Common myeloid progenitor, CD34-positive (primary cell): ENCODE results near the gene SGCA. TPM values are rescaled to one million over a fixed set of nuclear protein-coding genes. Genes with fewer than 3 reads are reported as not detected.

Source experiments
- CTCF ChIA-PET: fragments of 350-600 bp; sonication (Branson Sonifier 250); formaldehyde crosslinking; loops from one replicate; lab custom pipeline; 2021; ENCODE audit warnings: antibody characterized with exemption; lab: Charles Lee
- POLR2A ChIA-PET: fragments of 350-600 bp; sonication (Branson Sonifier 250); formaldehyde crosslinking; loops from one replicate; lab custom pipeline; 2021; ENCODE audit warnings: antibody characterized with exemption; lab: Charles Lee
- DNase-seq, 3 donors: peaks; one replicate each; pipeline versions ENCODE4 v3.0.0 to v3.0.0-alpha.2; 2013
- H3K27ac ChIP-seq, 2 experiments: 1 replicate in 1 of 2; 2 replicates in 1 of 2; pipeline ENCODE4 v1.7.0; 2013; ENCODE audit warnings: inconsistent platforms in 2 of 2, low read length in 2 of 2, mild to moderate bottlenecking in 2 of 2, low read depth in 1 of 2, moderate library complexity in 1 of 2; ENCODE audit not compliant: severe bottlenecking in 2 of 2, insufficient read depth in 1 of 2, poor library complexity in 1 of 2
- H3K27me3 ChIP-seq, 5 experiments: replicated peaks in 2 of 5; 1 replicate in 3 of 5; 2 replicates in 2 of 5; pipeline versions ENCODE4 v1.6.1 to v1.7.0; 2013; ENCODE audit warnings: low read length in 4 of 5, mild to moderate bottlenecking in 2 of 5, moderate library complexity in 2 of 5, inconsistent platforms in 1 of 5; ENCODE audit not compliant: insufficient read depth in 5 of 5, control insufficient read depth in 4 of 5
- H3K36me3 ChIP-seq, 4 experiments: 1 replicate in 2 of 4; 2 replicates in 2 of 4; pipeline versions ENCODE4 v1.6.1 to v1.7.0; 2013; ENCODE audit warnings: low read length in 3 of 4, control low read depth in 1 of 4, mild to moderate bottlenecking in 1 of 4; ENCODE audit not compliant: control insufficient read depth in 4 of 4, insufficient read depth in 4 of 4
- H3K4me1 ChIP-seq, 4 experiments: 1 replicate in 3 of 4; 2 replicates in 1 of 4; pipeline versions ENCODE4 v1.6.1 to v1.7.1; 2013; ENCODE audit warnings: low read length in 3 of 4, mild to moderate bottlenecking in 3 of 4, control low read depth in 1 of 4, inconsistent platforms in 1 of 4, moderate library complexity in 1 of 4; ENCODE audit not compliant: control insufficient read depth in 4 of 4, insufficient read depth in 4 of 4; ENCODE audit errors: control extremely low read depth in 1 of 4
- H3K4me3 ChIP-seq, 7 experiments: 1 replicate in 4 of 7; 2 replicates in 3 of 7; pipeline versions ENCODE4 v1.5.1 to v1.7.0; 2013; ENCODE audit warnings: mild to moderate bottlenecking in 7 of 7, low read length in 6 of 7, moderate library complexity in 6 of 7, inconsistent platforms in 2 of 7, low read depth in 2 of 7, control low read depth in 1 of 7; ENCODE audit not compliant: insufficient read depth in 4 of 7, control insufficient read depth in 1 of 7; ENCODE audit errors: extremely low read depth in 1 of 7
- H3K9me3 ChIP-seq, 5 experiments: 1 replicate in 4 of 5; 2 replicates in 1 of 5; pipeline versions ENCODE4 v1.6.1 to v1.7.1; 2013; ENCODE audit warnings: low read length in 4 of 5, mild to moderate bottlenecking in 2 of 5, inconsistent platforms in 1 of 5, low read depth in 1 of 5, moderate library complexity in 1 of 5; ENCODE audit not compliant: control insufficient read depth in 4 of 5, insufficient read depth in 2 of 5; ENCODE audit errors: control extremely low read depth in 1 of 5
- WGBS: methylation state at CpG from one replicate; pipeline ENCODE4 v1.1.5; 2013; ENCODE audit not compliant: insufficient coverage; 5-methylcytosine and 5-hydroxymethylcytosine counted together
- polyA plus RNA-seq: library from polyadenylated mRNA; unstranded; fragments of 120-200 nt; gene quantifications from one replicate; pipeline ENCODE4 v1.2.1, GENCODE V29; 2013

SGCA gene
- 0.15 TPM for polyA plus RNA-seq

DNA sequence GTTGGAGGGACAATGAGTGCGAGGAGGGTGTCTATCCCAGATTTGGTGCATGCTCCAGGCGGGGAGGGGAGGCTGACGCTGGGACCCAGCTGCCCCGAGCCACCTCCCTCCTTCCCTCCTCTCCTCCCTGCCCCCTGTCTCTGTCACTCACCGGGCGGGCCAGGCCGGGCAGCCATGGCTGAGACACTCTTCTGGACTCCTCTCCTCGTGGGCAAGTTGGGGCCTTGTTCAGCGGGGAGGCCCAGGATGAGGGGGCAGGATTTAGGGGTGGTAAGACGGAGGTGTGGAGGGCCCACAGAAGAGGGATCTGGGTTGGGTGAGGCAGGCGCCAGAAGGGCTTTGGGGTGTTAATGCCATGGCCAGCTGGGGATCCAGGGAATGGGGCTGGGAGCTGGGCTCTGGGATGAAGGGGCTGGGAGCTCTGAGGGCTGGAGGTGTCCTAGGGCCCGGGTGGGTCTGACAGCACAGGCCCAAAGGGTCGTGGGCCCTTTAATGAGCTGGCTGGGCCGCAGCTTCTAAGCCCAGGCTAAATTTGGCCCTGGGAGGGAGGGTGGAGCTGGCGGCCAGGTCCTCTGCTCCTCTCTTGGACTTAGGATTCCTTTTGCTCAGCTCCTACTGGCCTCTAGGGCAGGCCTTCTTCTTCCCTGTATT is at the start of gene SGCA:
TSS of gene SGCA (plus strand) at position 139 of the 651 bp plus-strand sequence. CDS start at position 175, 36 bp downstream.
- WGBS, result 84% methylated on average over 7 of the region's 15 CpGs
- Histone ChIP-seq H3K27ac (no peak within 1 kb of the TSS), H3K4me1 (peaks cover 6 to 33% (median 25%) of the 10 kb centered on the region in 4 experiments), H3K9me3 (no peaks in the 10 kb centered on the region), H3K4me3 (no peak within 1 kb of the TSS), H3K36me3 (no peaks in the 10 kb centered on the region), H3K27me3 (no peaks in the 10 kb centered on the region)
- CTCF ChIA-PET, result interaction anchor here (1.1 to 3.0 kb wide), 8 partner anchors 9 to 72 kb away, joined by 3 to 11 read pairs (median 6); no protein-coding TSS in a partner anchor
- no peak for DNase-seq
- POLR2A ChIA-PET, result no interaction called here

DNA sequence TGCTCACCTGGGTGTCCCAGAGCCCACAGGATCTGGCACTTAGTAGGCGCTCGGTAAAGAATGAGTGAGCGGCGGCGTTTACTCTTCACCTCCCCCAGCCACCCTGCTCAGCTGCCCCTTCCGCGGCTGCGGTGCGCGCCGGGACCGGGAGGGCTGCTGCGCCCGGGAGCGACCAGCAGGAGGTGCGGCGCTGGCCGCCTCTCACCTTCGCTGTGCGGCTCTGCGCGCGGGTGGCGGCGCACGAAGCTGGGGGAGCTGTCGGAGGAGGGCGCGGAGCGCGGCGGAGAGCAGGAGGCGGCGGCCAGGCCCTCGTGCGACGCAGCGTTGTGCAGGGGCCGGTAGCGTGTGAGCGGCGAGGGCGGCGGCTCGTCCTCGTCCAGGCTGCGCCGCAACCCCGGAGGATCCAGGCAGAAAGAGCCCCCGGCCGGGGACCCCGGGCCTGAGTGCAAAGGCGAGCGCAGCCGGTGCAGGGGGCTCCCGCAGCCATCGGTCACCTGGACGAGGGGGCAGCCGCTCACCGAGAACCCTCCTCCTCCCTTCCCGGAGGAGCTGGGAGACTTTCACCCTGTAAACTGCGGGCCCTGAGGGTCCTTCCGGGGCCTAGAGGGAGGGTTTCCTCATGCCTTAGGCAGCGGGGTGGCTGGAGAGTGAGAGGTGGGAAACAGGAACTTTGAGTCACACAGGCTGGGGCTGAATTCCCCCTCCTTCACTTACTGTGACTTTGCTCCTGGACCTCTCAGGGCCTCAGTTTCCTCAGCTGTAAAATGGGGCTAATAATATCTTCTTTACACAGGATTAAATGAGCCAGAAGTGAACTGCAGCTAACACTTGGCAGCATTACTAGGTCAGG is 48.4 kb upstream of the SGCA start:
- CTCF ChIA-PET, result interaction anchor here (0.7 to 14.4 kb wide), 18 partner anchors 9 to 183 kb away, joined by 3 to 134 read pairs (median 6); partner anchors contain the start of genes PDK2 and SGCA
- Histone ChIP-seq H3K4me1 (peaks cover 0 to 23% (median 17%) of the 10 kb centered on the region in 4 experiments), H3K4me3 (peak overlapping the region in 5 of 7 experiments; percentile 30 to 70 (median 57)), H3K27me3 (peaks cover 0 to 3% (median 0%) of the 10 kb centered on the region in 5 experiments), H3K27ac (no peak overlapping the region), H3K36me3 (no peaks in the 10 kb centered on the region), H3K9me3 (no peaks in the 10 kb centered on the region)
- under 1% methylated on average over 61 of the region's 64 CpGs for WGBS
- peak; percentile 77 to 84 (median 81) for DNase-seq
- POLR2A ChIA-PET, result interaction anchor here (0.7 to 1.4 kb wide), 2 partner anchors 8 to 12 kb away, joined by 3 read pairs; partner anchors contain the start of gene SAMD14

DNA sequence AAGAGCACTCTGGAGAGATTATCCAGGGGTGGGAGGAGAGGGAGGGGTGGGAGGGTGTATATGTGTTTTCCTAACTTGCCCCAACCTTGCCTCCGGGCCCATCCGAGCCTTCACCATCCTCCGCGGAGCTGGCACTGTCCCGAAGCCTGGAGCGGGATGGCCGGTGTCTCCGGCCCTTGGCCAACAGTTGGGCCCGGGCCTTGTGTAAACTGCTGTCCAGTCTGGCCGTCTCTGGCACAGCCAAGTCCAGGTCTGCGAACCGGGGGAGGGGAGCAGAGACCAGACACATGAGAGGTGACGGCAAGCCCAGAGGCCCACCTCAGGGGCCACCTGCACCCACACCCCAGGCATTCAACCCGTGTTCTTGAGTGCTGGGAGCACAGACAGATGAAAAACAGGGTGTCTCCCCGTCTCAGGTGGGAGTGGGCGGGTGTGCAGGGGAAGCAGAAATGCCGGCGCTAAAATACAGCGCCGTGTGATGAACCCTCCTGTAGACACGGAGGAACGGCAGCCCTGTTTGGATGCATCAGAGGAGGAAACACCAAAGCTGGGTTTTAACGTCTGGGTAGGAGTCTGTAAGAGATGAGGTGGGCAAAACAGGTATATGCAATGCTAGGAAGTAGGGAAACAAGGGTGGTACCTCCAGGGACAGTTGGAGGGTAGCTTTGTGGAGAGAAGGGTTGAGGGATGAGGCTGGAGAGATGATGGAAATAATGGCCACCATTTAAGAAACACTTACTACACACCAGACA is 47.6 kb upstream of the SGCA start:
- no peak overlapping the region for H3K4me3 ChIP-seq
- ChIA-PET CTCF (interaction anchor here (1.1 to 14.4 kb wide), 13 partner anchors 9 to 47 kb away, joined by 3 to 134 read pairs (median 8); partner anchors contain the start of genes PDK2 and SGCA), POLR2A (interaction anchor here (1.4 kb wide), 1 partner anchor 42 kb away, joined by 4 read pairs; no protein-coding TSS in a partner anchor)
- DNase-seq, result no peak
- peaks cover 0 to 3% (median 0%) of the 10 kb centered on the region in 5 experiments for H3K27me3 ChIP-seq
- 93% methylated on average over 10 of the region's 23 CpGs for WGBS
- peaks cover 0 to 23% (median 17%) of the 10 kb centered on the region in 4 experiments for H3K4me1 ChIP-seq
- no peaks in the 10 kb centered on the region for H3K9me3 ChIP-seq
- H3K36me3 ChIP-seq, result no peaks in the 10 kb centered on the region
- no peak overlapping the region for H3K27ac ChIP-seq

DNA sequence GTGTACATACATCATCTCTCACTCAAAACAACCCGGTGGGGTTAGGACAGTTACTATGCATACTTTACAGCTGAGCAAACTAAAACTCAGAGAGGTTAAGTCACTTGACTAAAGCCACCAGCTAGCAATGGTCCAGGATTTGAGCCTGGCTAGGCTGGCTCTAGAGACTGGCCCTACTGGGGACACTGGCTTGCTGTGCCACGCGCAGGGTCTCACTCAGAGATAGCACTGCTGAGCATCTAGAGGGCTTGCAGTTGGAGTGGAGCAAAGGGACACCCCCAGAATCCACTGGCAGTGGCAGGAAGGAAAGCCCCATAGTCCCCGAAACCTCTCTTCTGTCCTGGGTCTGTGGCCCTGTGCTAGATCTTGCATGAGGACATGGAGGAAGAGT is 47.0 kb upstream of the SGCA start:
- H3K27me3 ChIP-seq, result peaks cover 0 to 3% (median 0%) of the 10 kb centered on the region in 5 experiments

DNA sequence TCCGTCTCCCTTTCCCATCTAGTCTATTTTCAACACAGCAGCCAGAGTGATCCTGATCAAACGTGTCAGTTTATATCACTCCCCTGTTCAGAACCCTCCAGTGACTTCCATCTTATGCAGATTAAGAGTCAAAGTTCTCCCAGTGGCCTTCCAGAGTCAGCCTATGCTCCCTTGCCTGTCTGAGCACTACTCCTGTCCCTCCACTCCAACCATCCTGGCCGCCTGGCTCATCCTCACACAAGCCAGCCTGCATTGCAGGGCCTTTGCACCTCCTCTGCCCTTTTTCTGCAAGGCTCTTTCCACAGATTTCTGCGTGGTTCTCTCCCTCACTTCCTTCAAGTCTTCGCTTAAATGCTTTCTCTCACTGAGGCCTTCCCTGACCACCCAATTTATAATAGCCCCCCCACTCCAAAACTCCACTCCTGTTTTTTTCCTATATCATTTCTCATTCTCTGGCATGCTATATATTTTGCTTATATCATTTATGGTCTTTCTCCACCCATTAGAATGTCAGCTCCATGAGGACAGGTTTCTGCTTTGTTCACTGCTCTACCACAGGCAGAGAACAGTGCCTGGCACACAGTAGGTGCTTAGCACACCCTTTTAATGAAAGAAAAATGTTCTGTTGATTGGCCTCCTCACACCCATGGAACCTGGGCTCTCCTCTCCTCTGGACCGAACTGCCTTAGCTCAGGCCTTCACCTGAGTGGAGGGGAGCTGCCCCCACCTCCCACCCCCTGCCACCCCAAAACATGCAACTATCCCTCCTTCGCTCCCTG is 45.1 kb upstream of the SGCA start:
- Histone ChIP-seq H3K36me3 (no peaks in the 10 kb centered on the region), H3K27ac (no peak overlapping the region), H3K4me3 (no peak overlapping the region), H3K9me3 (no peaks in the 10 kb centered on the region), H3K27me3 (peaks cover 0 to 3% (median 0%) of the 10 kb centered on the region in 5 experiments), H3K4me1 (peaks cover 0 to 20% (median 17%) of the 10 kb centered on the region in 4 experiments)
- ChIA-PET CTCF (interaction anchor here (0.6 to 14.4 kb wide), 9 partner anchors 18 to 1236 kb away, joined by 3 to 134 read pairs (median 7); partner anchors contain the start of genes PDK2 and SGCA), POLR2A (no interaction called here)
- no peak for DNase-seq
- 100% methylated on average over 6 of the region's 7 CpGs for WGBS

More for the DNA sequence above, 47.0 kb upstream of the SGCA start:
- H3K27ac ChIP-seq, result no peak overlapping the region
- ChIA-PET CTCF (interaction anchor here (1.1 to 14.4 kb wide), 7 partner anchors 15 to 46 kb away, joined by 3 to 134 read pairs (median 8); partner anchors contain the start of genes PDK2 and SGCA), POLR2A (interaction anchor here (1.4 kb wide), 1 partner anchor 42 kb away, joined by 4 read pairs; no protein-coding TSS in a partner anchor)
- peaks cover 0 to 23% (median 17%) of the 10 kb centered on the region in 4 experiments for H3K4me1 ChIP-seq
- WGBS, result 92% methylated on average over 4 of the region's 4 CpGs
- no peaks in the 10 kb centered on the region for H3K9me3 ChIP-seq
- no peak overlapping the region for H3K4me3 ChIP-seq
- no peak for DNase-seq
- H3K36me3 ChIP-seq, result no peaks in the 10 kb centered on the region

DNA sequence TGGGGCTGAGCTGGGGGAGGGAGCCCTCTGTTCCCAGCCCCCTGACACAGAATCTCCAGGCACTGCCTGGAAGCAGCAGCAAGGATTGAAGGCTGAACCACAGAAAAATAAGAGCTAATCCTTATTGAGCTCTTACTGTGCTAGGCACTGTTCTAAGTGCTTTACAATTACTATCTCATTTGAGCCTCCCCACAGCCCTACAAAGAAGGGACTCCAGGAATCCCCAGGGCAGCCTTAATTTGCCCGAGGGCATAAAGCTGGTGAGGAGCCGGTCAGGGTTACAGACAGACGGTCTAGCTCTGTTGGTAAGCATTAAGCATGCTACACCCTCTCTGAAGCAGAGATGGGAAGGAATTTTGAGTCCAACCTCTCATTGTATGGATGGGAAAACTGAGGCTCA is 42.9 kb upstream of the SGCA start:
- H3K27me3 ChIP-seq, result peaks cover 0 to 3% (median 0%) of the 10 kb centered on the region in 5 experiments
- no peaks in the 10 kb centered on the region for H3K9me3 ChIP-seq
- POLR2A ChIA-PET, result no interaction called here
- no peak overlapping the region for H3K27ac ChIP-seq
- 100% methylated on average over 3 of the region's 3 CpGs for WGBS
- H3K4me3 ChIP-seq, result no peak overlapping the region
- H3K36me3 ChIP-seq, result no peaks in the 10 kb centered on the region
- CTCF ChIA-PET, result interaction anchor here (0.7 to 13.3 kb wide), 9 partner anchors 9 to 38 kb away, joined by 3 to 98 read pairs (median 5); partner anchors contain the start of gene PDK2
- H3K4me1 ChIP-seq, result peaks cover 3 to 17% (median 10%) of the 10 kb centered on the region in 4 experiments
- no peak for DNase-seq
